ENCODE results near the gene SYT9. TPM values are rescaled to one million over a fixed set of nuclear protein-coding genes. Genes with fewer than 3 reads are reported as not detected.

The SYT9 gene
- total and polyA plus RNA-seq, 2 donors (not counting 3 experiments of a cell fraction or from before 2014, with no cell fraction given), result 0.23 TPM; not detected in 1

DNA sequence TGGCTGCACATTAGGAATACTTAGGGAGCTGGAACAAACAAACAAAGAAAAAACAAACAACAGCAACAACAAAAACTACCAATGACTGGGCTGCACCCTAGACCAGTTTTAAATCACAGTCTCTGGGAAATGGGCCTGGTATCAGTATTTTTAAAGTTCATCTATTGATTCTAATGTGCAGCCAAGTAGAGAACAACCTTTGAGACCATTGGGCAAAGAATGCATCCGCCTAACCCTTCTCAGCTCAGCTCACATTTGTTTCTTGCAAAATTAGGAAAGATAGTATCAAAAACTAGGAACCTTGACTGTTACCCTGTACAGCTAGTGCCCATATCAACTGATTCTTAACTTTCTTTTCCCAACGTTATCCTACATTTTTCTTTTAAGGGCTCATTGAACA is 5.2 kb downstream of the SYT9 start:
- CTCF ChIA-PET, result interaction anchor here (1.4 kb wide), 1 partner anchor 22 kb away, joined by 5 read pairs; no protein-coding TSS in a partner anchor
- H3K79me2 ChIP-seq (ENCODE audit: control insufficient read depth, insufficient read depth, low read length), result no peaks in the 10 kb centered on the region
- H3K9me1 ChIP-seq (replicated peaks; ENCODE audit: control insufficient read depth, extremely low read depth, insufficient read depth, low read length), result no peaks in the 10 kb centered on the region
- FAIRE-seq (no peak), DNase-seq (ENCODE audit: low read depth, low spot score) (no peak)
- H3K4me1 ChIP-seq (ENCODE audit: control insufficient read depth, extremely low read depth, insufficient read depth, low read length), result peaks cover 6% of the 10 kb centered on the region
- intact Hi-C loops (cut with micrococcal nuclease) (no loop called here), dilution Hi-C loops (cut with MboI; ENCODE audit: extremely low pct_ligation_motif_present, low sequenced_read_pairs) (no loop called here)
- H3K4me3 ChIP-seq (replicated peaks in 1 of 3; ENCODE audit: insufficient read depth in 1 of 3, low read depth in 1 of 3, low read length in 3 of 3), result no peak overlapping the region
- TF ChIP-seq, protein P1, sequence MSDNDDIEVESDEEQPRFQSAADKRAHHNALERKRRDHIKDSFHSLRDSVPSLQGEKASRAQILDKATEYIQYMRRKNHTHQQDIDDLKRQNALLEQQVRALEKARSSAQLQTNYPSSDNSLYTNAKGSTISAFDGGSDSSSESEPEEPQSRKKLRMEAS (IDR thresholded peaks at IDR 0.05; ENCODE audit: insufficient read depth, insufficient read length), result no peak
- TF ChIP-seq POLR2A (IDR thresholded peaks at IDR 0.05; ENCODE audit: low read depth, low read length), result no peak
- TF ChIP-seq JUN (IDR thresholded peaks at IDR 0.05; ENCODE audit: borderline replicate concordance, insufficient read depth, insufficient read length, low read depth), result no peak
- TF ChIP-seq EZH2 (IDR thresholded peaks at IDR 0.05; ENCODE audit: borderline replicate concordance, low read depth, low read length, severe bottlenecking), result no peak
- TF ChIP-seq, protein P2, sequence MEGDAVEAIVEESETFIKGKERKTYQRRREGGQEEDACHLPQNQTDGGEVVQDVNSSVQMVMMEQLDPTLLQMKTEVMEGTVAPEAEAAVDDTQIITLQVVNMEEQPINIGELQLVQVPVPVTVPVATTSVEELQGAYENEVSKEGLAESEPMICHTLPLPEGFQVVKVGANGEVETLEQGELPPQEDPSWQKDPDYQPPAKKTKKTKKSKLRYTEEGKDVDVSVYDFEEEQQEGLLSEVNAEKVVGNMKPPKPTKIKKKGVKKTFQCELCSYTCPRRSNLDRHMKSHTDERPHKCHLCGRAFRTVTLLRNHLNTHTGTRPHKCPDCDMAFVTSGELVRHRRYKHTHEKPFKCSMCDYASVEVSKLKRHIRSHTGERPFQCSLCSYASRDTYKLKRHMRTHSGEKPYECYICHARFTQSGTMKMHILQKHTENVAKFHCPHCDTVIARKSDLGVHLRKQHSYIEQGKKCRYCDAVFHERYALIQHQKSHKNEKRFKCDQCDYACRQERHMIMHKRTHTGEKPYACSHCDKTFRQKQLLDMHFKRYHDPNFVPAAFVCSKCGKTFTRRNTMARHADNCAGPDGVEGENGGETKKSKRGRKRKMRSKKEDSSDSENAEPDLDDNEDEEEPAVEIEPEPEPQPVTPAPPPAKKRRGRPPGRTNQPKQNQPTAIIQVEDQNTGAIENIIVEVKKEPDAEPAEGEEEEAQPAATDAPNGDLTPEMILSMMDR (IDR thresholded peaks at IDR 0.05; ENCODE audit: extremely low read depth in 1 of 2, insufficient read depth in 1 of 2, low read depth in 1 of 2, low read length in 2 of 2), result no peak
- TF ChIP-seq GATA2 (IDR thresholded peaks at IDR 0.05; ENCODE audit: insufficient read depth, insufficient read length, low read depth, low read length), result no peak
- TF ChIP-seq MYC (IDR thresholded peaks at IDR 0.05; ENCODE audit: low read depth, low read length), result no peak
- H2AFZ ChIP-seq (ENCODE audit: low read depth, low read length), result no peak overlapping the region
- no peaks in the 10 kb centered on the region for H3K36me3 ChIP-seq (ENCODE audit: control insufficient read depth in 2 of 2, extremely low read depth in 1 of 2, insufficient read depth in 2 of 2, low read length in 2 of 2)
- no peak overlapping the region for H3K27ac ChIP-seq (ENCODE audit: insufficient read depth, low read depth, low read length)
- POLR2A ChIA-PET, result no interaction called here
- no peaks in the 10 kb centered on the region for H3K9me3 ChIP-seq (replicated peaks; ENCODE audit: control insufficient read depth, insufficient read depth, low read length)
- H4K20me1 ChIP-seq (replicated peaks; ENCODE audit: control insufficient read depth, extremely low read depth, insufficient read depth, low read length), result no peaks in the 10 kb centered on the region
- H3K27me3 ChIP-seq (ENCODE audit: control insufficient read depth in 2 of 2, insufficient read depth in 2 of 2, low read length in 2 of 2), result peaks cover 15 to 34% of the 10 kb centered on the region in 2 experiments
- BruUV-seq (replicated peaks), result no TSS peak
- H3K4me2 ChIP-seq (ENCODE audit: insufficient read depth, low read length), result no peak overlapping the region
- H3K9ac ChIP-seq (replicated peaks; ENCODE audit: extremely low read depth, insufficient read depth, low read length), result no peak overlapping the region

All from endothelial cell of umbilical vein (primary cell).